ENCODE measurements around the gene PARPBP. TPM values are rescaled to one million over a fixed set of nuclear protein-coding genes. Genes with fewer than 3 reads are reported as not detected.
"Not testable (repeated sequence)": the region's sequence is repeated elsewhere in the genome, so short reads cannot be mapped to it uniquely, and the experiment has no call there.

PARPBP gene
- total RNA-seq, 6 donors from 2014 or later: 1.2 to 3.8 (median 1.8) TPM; not detected in 1

DNA sequence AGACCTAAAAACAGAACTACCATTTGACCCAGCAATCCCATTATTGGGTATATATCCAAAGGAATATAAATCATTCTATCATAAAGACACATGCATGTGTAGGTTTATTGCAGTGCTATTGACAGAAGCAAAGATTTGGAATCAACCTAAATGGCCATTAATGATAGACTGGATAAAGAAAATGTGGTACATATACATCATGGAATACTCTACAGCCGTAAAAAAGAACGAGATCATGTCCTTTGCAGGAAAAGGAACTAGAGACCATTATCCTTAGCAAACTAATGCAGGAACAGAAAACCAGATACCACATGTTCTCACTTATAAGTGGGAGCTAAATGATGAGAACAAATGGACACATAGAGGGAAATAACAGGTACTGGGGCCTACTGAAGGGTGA lies 11.5 kb downstream of the PARPBP start:
- not testable (repeated sequence) for H3K4me1 ChIP-seq; DNase-seq; H3K27me3 ChIP-seq; H3K27ac ChIP-seq; ATAC-seq (ENCODE audit: low FRiP score in 2 of 2); H3K4me3 ChIP-seq; H3K9me3 ChIP-seq; H3K36me3 ChIP-seq
- WGBS, 2 donors: 97 to 100% methylated on average over 2 of the region's 2 CpGs

GRCh38 chr12:102137619-102138018 lies 17.6 kb downstream of the PARPBP start:
- WGBS, 2 donors: 95 to 96% methylated on average over 8 of the region's 8 CpGs
- ATAC-seq (ENCODE audit: low FRiP score in 2 of 2); H3K4me3 ChIP-seq; H3K36me3 ChIP-seq; H3K27me3 ChIP-seq; H3K4me1 ChIP-seq; DNase-seq; H3K27ac ChIP-seq; H3K9me3 ChIP-seq: not testable (repeated sequence)

DNA sequence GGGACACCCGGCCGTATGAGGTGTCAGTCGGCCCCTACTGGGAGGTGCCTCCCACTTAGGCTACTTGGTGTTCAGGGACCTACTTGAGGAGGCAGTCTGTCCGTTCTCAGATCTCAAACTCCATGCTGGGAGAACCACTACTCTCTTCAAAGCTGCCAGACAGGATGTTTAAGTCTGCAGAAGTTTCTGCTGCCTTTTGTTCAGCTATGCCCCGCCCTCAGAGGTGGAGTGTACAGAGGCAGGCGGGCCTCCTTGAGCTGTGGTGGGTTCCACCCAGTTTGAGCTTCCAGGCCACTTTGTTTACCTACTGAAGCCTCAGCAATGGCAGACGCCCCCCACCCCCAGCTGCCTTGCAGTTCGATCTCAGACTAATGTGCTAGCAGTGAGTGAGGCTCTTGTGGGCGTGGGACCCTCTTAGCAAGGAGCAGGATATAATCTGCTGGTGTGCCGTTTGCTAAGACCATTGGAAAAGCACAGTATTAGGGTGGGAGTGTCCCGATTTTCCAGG lies 22.9 kb downstream of the PARPBP start:
- H3K4me3 ChIP-seq; H3K36me3 ChIP-seq; ATAC-seq (ENCODE audit: low FRiP score in 2 of 2); H3K9me3 ChIP-seq; H3K27me3 ChIP-seq; H3K27ac ChIP-seq; DNase-seq; H3K4me1 ChIP-seq: not testable (repeated sequence)
- 80 to 95% methylated on average over 6 to 11 of the region's 11 CpGs for WGBS, 2 donors

- no peak for ATAC-seq (ENCODE audit: low FRiP score in 2 of 2)
- no peak for DNase-seq
- 76 to 79% methylated on average over 1 of the region's 1 CpG for WGBS, 2 donors
- Histone ChIP-seq H3K4me3 (no peak overlapping the region), H3K4me1 (no peaks in the 10 kb centered on the region), H3K27me3 (no peaks in the 10 kb centered on the region), H3K27ac (no peak overlapping the region), H3K9me3 (no peaks in the 10 kb centered on the region), H3K36me3 (no peaks in the 10 kb centered on the region)
- TF ChIP-seq CTCF (IDR thresholded peaks at IDR 0.05): no peak
- TF ChIP-seq POLR2AphosphoS5 (IDR thresholded peaks at IDR 0.05): no peak
- TF ChIP-seq EP300 (IDR thresholded peaks at IDR 0.05): no peak
- no peak for TF ChIP-seq POLR2A (IDR thresholded peaks at IDR 0.05)
Observed at GRCh38 chr12:102144221-102144620, 24.2 kb downstream of the PARPBP start.

- not testable (repeated sequence) for H3K4me1 ChIP-seq; H3K27me3 ChIP-seq; H3K4me3 ChIP-seq; H3K9me3 ChIP-seq; DNase-seq; H3K27ac ChIP-seq; ATAC-seq (ENCODE audit: low FRiP score in 2 of 2); H3K36me3 ChIP-seq
- WGBS, 2 donors: 93 to 95% methylated on average over 4 of the region's 4 CpGs
Observed at GRCh38 chr12:102147062-102147587, 27.1 kb downstream of the PARPBP start.

- DNase-seq; ATAC-seq (ENCODE audit: low FRiP score in 2 of 2); H3K9me3 ChIP-seq; H3K4me1 ChIP-seq; H3K4me3 ChIP-seq; H3K36me3 ChIP-seq; H3K27ac ChIP-seq; H3K27me3 ChIP-seq: not testable (repeated sequence)
- WGBS, 2 donors: 98 to 100% methylated on average over 3 of the region's 3 CpGs
Observed at GRCh38 chr12:102155206-102155605, 35.2 kb downstream of the PARPBP start.

DNA sequence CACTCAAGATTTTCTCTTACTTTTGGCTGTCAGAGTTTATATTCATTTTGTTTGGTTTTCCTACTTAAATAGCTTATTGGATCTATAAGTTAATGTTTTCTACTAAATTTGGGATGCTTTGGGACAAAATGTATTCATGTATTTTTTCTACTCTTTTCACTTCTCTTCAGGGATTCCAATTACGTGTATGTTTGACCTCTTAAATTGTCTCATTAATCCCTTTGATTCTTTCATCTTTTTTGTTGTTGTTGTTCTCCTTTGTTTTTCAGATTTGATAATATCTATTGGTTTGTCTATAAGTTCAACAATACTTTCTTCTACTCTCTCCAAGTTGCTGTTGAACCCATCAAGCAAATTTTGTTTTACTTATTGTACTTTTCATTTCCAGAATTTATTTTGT lies 43.4 kb downstream of the PARPBP start:
- Histone ChIP-seq H3K27ac (no peak overlapping the region), H3K9me3 (no peaks in the 10 kb centered on the region), H3K4me3 (no peak overlapping the region), H3K36me3 (no peaks in the 10 kb centered on the region), H3K4me1 (no peaks in the 10 kb centered on the region), H3K27me3 (no peaks in the 10 kb centered on the region)
- 96 to 100% methylated on average over 1 of the region's 1 CpG for WGBS, 2 donors
- DNase-seq (no peak), ATAC-seq (ENCODE audit: low FRiP score in 2 of 2) (no peak)
- TF ChIP-seq POLR2A (IDR thresholded peaks at IDR 0.05) (no peak), EP300 (IDR thresholded peaks at IDR 0.05) (no peak), CTCF (IDR thresholded peaks at IDR 0.05) (no peak), POLR2AphosphoS5 (IDR thresholded peaks at IDR 0.05) (no peak)
